ENCODE measurements around the gene DNPH1.

GRCh38 chr6:43178951-43179830 lies 50.1 kb downstream of the DNPH1 start:
- TF ChIP-seq GABPA (IDR thresholded peaks at IDR 0.05; ENCODE audit: borderline replicate concordance, insufficient read depth, low read length), result no peak
- no peak for TF ChIP-seq JUND (IDR thresholded peaks at IDR 0.05; ENCODE audit: low read length)
- no peak for TF ChIP-seq RNF2 (IDR thresholded peaks at IDR 0.05; ENCODE audit: borderline replicate concordance, low read depth, low read length, missing control alignments, poor library complexity, severe bottlenecking)
